Stimulated activated CD8-positive, alpha-beta memory T cell treated with anti-CD3 and anti-CD28 coated beads, Interleukin-4, amount 100 ng/mL, for 1 hour (primary cell): Measurements from ENCODE around the gene MDFIC2.

Source experiments
- DNase-seq, 2 donors: peaks; one replicate each; pipeline ENCODE4 v3.0.0-alpha.2; 2020; ENCODE audit warnings: low read depth in 2 of 2, low spot score in 1 of 2

Gene MDFIC2

GRCh38 chr3:70183781-70184504 lies 128.5 kb downstream of the MDFIC2 start:
- DNase-seq, result no peak

GRCh38 chr3:70182166-70182565 lies 130.3 kb downstream of the MDFIC2 start:
- no peak for DNase-seq

DNA sequence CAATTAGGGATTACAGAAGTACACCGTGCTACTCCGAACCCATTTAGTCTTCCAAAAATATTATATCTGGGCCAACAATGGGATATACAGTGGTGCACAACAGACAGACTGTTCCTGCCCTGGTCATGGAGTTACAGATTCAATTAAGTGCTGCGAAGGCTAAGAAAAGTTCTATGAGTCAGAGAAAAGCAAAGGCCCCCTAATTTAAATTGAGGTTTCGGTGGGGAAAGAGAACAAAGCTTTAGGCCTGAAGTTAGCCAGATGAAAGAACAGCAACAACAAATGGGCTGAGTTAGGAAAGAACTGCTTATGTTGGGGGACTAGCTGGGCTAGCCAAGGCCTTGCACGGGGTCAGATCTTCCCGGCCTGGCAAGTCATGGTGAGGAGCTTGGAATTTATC lies 131.8 kb downstream of the MDFIC2 start:
- no peak for DNase-seq

- no peak for DNase-seq
These were observed 133.3 kb downstream of the MDFIC2 start for GRCh38 chr3:70179111-70179510.

DNA sequence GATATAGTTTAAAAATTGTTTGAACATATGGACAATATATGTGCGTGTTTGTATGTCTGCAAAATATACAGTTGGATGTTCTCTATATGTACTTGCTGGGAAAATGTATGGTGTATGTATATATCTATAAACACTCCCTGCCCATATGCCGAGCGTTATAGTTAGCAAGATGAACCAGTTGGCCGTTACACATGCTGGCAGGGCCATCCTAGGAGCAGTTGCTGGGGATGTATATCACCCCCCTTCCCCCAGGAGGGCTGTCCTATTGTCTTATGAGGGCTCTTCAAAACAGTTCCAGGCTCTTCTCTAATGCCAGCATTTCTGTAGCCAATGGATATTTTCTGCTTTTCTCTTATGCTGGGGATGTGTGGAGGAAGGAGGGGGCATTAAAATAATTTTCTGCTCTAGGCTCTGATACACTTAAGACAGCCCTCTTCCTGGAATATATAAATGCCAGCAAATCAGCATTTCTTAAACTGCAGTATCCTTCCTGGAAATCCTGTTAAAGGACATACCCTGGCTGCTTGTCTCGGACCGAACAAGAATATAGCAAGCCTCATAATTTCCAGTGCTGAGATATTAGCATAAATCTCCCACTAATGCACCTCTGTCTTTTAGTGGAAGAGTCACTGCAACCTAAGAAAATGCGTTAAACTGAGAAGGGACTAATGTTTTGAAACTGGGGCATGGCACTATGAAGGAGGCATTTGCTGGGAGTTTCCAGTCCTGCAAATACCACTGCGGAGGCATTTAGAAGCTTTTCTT lies 134.4 kb downstream of the MDFIC2 start:
- DNase-seq, result no peak

DNA sequence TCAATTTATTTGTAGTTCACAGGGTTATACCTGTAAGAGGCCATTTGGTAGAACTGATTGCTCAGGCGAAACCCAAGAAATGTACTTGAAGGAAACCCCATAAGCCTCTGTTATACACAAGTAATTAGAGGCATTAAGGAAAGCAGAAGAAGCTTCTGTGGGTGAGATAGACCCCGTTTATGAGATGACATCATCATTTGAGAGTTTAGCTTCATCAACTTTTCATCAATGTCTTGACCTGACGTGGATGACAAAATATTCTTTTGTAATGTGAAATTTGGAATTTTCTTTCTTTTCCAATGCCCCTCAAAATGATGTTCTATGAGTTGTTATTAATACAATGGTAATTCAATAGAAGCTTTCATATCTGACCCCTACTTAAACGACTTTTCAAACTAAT lies 136.2 kb downstream of the MDFIC2 start:
- no peak for DNase-seq

GRCh38 chr3:70156808-70157207 lies 155.6 kb downstream of the MDFIC2 start:
- no peak for DNase-seq

- no peak for DNase-seq
These were observed 161.8 kb downstream of the MDFIC2 start for GRCh38 chr3:70150599-70150998.

- DNase-seq, result no peak
These were observed 162.6 kb downstream of the MDFIC2 start for GRCh38 chr3:70149714-70150400.
